OCI-LY7 (cell line): Measurements from ENCODE around the gene MAN1A1.

Experiments used
- CTCF ChIP-seq: fragments of 200-600 bp; sonication (generic); conservative IDR thresholded peaks from 2 replicates; pipeline ENCODE4 v1.5.1; 2014; ENCODE audit warnings: mild to moderate bottlenecking, antibody characterized with exemption, low read length, moderate library complexity, mixed read lengths
- EZH2phosphoT487 ChIP-seq: fragments of 200-600 bp; sonication (generic); IDR thresholded peaks from 2 replicates; pipeline ENCODE4 v1.6.1; 2018; ENCODE audit warnings: low read depth, borderline replicate concordance, mild to moderate bottlenecking, mixed run types, antibody characterized with exemption, low read length, moderate library complexity, mixed read lengths

DNA sequence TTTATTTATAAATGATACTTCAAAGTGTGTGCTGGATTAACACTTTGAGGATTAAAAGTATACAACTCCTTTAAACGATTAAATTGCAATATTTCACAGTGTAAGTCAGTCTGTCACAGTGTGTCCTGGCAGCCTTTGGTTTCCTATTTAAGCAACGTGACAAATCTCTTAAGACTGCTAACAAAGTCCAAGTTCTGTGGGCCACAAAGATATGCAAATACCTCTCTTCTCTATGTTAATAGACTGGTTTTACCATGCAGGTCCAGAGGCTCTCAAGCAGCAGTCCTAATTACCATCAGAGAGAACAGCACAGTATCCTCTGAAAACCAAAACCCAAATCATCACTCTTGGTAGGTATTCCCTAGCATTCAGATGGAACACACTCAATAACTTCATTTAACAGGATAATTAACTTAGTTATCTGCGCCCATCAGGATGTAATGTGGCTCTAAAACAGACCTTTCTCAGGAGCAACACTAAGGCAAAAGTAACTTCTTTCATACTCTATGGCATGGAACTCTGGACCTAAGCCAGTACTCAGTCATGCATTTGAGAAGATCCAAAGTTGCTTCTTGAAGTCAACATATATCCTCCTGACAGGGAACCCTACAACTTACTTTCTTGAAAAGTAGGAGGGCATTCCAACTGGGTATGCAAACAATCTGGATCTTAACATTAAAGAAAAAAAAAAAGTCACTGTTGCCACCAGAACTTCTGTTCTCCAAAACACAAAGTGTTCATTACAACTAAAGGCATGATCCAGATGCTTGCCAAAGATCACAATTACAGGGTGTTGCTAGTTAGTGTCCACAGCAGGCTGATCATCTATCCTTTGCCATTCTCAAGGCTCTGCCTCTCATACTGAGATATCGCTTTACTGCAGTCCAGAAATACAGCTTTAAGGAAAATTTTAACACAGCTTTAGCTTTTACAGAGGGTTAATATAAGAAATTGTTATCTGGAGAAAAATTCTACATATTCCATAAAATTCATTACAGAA, 53.2 kb downstream of the MAN1A1 start:
- TF ChIP-seq CTCF (no peak), EZH2phosphoT487 (no peak)
